ENCODE data around the gene ALLC.
A peak's percentile ranks its signal among the peaks of the same experiment; 100 is the strongest.

The ALLC gene

GRCh38 chr2:3725458-3726250 lies 67.7 kb downstream of the ALLC start:
- DNase-seq (ENCODE audit: low spot score) = no peak

GRCh38 chr2:3726511-3726910 lies 68.5 kb downstream of the ALLC start:
- no peak for DNase-seq (ENCODE audit: low spot score)

- no peak for DNase-seq (ENCODE audit: low spot score)
These were observed 69.5 kb downstream of the ALLC start for GRCh38 chr2:3727397-3728045.

- DNase-seq (ENCODE audit: low spot score) = peak; percentile 79
These were observed 70.4 kb downstream of the ALLC start for GRCh38 chr2:3728104-3729054.

GRCh38 chr2:3729055-3729448 lies 71.1 kb downstream of the ALLC start:
- DNase-seq (ENCODE audit: low spot score) = no peak

DNA sequence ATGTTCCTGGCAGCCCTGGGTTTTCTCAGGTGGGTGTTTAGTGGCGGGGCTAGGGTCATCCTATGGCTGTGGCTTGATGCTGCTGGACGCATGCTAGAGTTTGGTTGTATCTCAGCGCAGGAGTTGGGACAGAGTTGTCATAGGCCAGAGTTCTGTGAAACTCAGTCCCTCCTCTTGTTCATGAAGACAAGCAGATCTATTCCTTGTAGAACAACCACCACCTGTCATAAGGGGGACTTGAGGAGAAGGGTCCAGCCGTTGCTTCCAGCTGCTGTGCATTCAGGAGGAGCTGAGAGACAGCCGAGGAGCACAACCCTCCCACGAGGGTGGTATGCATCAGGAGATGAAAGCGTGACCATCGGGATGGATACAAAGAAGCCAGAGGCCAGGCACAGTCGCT lies 71.8 kb downstream of the ALLC start:
- no peak for DNase-seq (ENCODE audit: low spot score)

GRCh38 chr2:3730646-3731045 lies 72.6 kb downstream of the ALLC start:
- no peak for DNase-seq (ENCODE audit: low spot score)

DNA sequence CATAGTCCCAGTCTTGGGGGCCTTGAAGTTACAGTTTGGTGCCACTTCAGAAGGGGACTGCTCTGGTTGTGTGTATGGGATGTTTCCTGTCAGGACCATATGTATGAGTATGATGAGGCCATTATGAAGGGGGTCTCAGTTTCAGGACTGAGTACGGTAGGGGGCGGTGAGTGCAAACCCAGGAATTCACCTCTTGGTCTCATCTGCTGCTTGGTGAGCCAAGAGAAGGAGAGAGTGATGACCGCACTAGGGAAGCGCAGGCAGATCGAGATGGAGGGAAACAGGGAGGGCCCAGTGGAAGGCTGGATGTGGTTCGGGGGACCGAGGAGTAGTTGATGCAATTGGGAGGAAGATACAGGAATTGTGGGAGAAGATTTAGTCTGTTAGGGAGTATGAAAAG lies 73.8 kb downstream of the ALLC start:
- DNase-seq (ENCODE audit: low spot score) = no peak

DNA sequence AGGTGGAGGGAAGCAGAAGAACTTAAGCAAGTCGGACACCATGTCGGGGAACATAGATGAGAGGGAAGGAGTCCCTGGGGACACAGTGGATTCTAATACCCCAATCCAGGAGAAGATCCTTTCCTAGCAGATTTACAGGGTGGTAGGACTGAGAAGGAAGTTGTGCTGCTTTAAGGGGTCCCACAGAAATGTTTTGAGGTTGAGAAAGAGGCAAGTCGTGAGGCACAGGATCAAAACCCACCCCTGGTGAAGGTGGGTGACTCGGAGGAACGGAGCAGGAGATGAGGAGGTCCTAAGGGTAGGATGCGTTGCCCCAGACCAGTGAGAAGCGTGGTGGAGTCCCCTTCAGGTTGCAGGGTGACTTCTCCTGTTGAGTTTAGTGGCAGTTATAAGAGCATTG lies 78.1 kb downstream of the ALLC start:
- no peak for DNase-seq (ENCODE audit: low spot score)

DNA sequence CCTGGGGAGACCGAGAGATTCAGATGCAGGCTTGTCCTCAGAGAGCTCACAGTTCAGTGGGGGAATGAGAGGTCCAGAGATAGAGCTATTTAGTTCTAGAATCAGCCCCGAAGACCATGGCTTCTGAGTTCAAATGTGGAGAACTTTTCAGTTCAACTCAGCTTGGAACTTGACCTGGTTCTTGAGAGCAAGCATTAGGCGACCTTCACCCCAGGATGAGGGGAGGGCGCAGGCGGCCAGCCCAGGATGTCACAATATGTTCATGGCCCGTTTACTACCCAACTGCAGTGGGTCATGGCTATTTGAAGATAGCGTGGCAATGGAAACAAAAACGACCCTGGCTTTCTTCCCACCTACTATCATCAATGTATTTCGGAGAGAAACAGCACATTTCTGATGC lies 79.1 kb downstream of the ALLC start:
- no peak for DNase-seq (ENCODE audit: low spot score)

- peak; percentile 67 for DNase-seq (ENCODE audit: low spot score)
These were observed 80.5 kb downstream of the ALLC start for GRCh38 chr2:3738454-3738853.

GRCh38 chr2:3739313-3739712 lies 81.3 kb downstream of the ALLC start:
- DNase-seq (ENCODE audit: low spot score) = no peak

- no peak for DNase-seq (ENCODE audit: low spot score)
These were observed 83.4 kb downstream of the ALLC start for GRCh38 chr2:3741396-3741795.

DNA sequence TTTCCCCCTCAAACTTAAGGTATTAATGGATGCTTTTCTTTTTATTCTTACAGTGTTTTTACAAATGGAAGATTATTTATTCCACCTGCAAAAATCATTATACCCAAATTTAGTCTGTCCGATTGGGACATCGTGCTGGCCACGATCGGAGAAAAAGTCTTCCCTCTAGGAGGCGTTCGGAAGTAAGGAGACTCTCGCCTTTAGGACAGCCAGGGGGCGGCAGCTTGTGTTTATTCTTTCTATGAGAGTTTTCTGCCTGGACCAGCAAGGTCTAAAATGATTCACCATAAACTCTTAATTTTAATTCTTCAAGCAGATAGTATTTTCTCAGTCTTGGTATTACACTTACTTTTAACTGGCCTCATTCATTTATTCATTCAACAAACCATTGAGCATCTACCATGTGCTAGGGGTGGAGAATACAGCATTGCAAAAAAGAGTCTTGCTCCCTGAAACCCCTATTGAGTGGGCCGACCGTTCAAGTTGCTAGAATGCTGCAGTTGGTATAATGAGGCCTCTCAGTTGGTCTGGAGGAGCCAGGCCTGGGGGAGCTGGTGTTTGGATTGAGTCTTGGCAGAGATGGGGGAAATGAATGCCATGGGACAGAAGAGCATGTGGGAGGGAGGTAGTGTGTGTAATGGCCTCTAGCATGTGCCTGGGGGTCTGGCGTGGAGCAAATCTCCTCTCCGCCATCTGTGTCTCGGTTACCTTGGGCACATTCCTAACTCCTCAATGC lies 84.0 kb downstream of the ALLC start:
- no peak for DNase-seq (ENCODE audit: low spot score)

DNA sequence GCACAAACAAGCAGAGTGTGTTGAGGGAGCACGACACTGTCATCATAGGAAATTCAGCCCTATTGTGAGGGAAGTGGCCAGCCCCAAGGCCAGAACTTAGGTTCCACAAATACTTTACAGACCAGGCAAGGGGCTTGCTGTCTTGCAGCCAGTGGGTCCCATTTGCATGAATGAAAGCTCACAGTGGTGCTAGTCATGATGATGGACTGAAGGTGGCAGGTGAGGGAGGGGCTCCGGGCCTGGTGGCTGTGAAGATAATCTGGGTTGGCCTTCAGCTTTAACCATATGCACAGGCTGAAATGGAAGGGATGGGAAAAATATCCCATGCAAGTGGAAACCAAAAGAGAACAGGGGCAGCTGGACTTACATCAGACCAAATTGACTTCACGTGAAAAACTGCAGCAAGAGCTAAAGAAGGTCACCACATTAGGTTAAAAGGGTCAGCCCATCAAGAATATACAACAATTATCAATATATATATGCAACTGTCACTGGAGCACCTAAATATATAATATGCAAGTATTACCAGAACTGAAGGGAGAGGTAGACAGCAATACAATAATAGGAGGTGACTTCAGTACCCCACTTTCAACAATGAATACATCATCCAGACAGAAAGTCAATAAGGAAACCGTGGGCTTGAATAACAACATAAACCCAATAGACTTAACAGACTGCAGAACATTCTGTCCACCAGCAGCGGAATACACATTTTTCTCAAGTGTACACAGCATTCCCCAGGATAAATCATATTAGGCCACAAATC lies 84.9 kb downstream of the ALLC start:
- DNase-seq (ENCODE audit: low spot score) = no peak

GRCh38 chr2:3743951-3744555 lies 86.1 kb downstream of the ALLC start:
- DNase-seq (ENCODE audit: low spot score) = no peak

DNA sequence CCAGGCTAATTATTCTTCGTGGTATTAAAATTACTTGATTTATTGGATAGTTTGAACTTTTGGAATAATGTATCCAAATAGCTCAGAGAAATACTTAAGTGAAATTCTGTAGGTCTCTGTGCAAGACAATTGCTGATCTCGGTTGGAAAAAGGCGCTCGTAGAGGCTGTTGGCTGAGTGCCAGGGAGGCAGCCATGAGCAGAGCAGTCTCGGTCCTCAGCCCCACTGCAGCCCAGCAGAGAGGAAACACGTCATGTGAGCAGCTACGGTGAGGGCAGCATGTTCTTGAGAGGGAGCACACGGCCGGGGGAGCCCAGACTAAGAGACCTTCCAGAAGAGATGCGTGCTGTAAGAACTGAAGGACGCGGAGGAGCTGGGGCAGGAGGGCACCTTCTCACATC lies 87.9 kb downstream of the ALLC start:
- DNase-seq (ENCODE audit: low spot score) = no peak

DNA sequence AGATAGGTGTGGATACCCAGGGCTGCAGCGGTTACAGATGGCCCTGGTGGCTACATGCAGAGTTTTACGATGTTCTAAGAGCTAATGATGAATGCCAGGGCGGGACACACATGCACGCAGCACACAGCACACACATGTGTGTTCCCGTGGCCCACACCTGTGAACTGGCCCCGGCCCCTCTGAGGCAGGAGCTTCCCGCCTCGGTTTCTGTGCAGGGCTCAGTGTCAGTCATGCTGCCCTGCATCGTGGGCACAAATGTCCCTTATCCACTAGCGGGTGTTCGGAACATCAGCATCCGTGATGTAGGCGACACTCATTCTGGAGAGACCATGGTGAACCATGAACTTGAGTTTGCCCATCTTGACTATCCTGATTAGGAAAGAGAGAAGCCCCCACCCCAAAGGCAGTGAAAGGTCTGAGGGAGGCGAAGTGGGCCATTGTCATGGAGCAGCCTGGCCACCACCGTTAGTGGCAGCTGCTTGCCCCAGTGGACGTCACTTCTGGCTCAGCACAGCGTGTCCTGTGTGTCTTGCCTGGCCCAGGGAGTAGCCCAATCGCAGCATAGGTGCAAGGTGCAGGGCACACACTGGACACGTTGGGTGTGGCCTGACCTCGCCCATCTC lies 89.1 kb downstream of the ALLC start:
- DNase-seq (ENCODE audit: low spot score) = no peak

DNA sequence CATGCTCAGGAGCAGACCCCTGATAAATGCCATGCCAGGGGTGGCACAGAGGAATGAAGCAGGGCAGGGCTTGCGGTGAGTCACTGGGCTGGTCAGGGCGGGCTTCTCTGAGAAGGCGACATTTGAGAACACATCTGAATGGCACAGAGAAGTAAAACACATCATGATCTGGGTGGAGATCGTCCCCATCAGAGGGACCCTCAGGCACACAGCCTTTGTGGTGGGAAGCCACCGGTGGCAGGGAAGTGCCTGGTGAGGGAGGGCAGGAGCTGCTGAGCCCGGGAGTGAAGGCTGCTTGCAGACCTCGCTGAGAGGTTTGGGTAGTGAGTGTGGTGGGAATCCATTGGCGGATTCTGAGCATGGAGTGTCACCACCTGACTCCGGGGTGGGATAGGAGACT lies 89.8 kb downstream of the ALLC start:
- DNase-seq (ENCODE audit: low spot score) = no peak

DNA sequence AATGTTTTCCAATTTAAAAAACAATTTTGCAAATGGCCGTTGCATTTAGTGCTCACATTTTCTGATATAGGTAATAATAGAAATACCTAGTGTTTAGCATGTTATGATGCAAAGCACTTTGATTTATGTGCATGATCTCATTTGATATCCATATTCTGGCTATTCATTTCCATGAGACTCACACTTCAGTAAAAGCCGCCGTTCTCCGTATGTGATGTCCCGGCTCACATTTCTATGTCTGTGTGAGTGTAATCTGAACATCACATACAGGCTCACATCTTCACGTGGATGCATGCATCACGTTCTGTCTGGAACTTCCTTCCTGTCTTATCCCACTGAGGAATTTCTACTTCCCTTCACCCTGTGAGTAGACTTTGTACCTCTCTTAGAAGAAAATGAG lies 91.2 kb downstream of the ALLC start:
- DNase-seq (ENCODE audit: low spot score) = no peak
